Upper lobe of right lung (tissue), 1 donor: ENCODE results near the gene PRDM5. TPM values are rescaled to one million over a fixed set of nuclear protein-coding genes. Genes with fewer than 3 reads are reported as not detected.

Experiments
- ATAC-seq: fragments of 200-7000 bp; cut with Tn5 transposase; one replicate; pipeline ENCODE4 v1.9.1; 2020; ENCODE audit warnings: mild to moderate bottlenecking, moderate library complexity
- DNase-seq: peaks from one replicate; pipeline ENCODE4 v3.0.0-alpha.2; 2020
- H3K27ac ChIP-seq: fragments of 200-600 bp; one replicate; pipeline ENCODE4 v1.8.0; 2022
- H3K27me3 ChIP-seq: fragments of 200-600 bp; one replicate; pipeline ENCODE4 v1.8.0; 2022; ENCODE audit warnings: mild to moderate bottlenecking
- H3K36me3 ChIP-seq: fragments of 200-600 bp; one replicate; pipeline ENCODE4 v1.8.0; 2022
- H3K4me1 ChIP-seq: fragments of 200-600 bp; one replicate; pipeline ENCODE4 v1.8.0; 2022
- H3K4me3 ChIP-seq: fragments of 200-600 bp; one replicate; pipeline ENCODE4 v1.8.0; 2022; ENCODE audit warnings: mild to moderate bottlenecking
- H3K9me3 ChIP-seq: fragments of 200-600 bp; one replicate; pipeline ENCODE4 v1.8.0; 2022
- intact Hi-C: fragments of 100-400 bp; cut with DNase I; formaldehyde crosslinking; loops from one replicate; pipeline ENCODE4 v1.11.0; 2022
- total RNA-seq: library from RNA; stranded (reverse); fragmentation: NEBNext Ultra II Directional; extraction: Animal tissue kit (Norgen Biotek cat#: 25700); gene quantifications from one replicate; pipeline ENCODE4 v1.2.1, GENCODE V29; 2021
- TF ChIP-seq, protein P1 (sequence below): fragments of 200-600 bp; IDR thresholded peaks from one replicate; pipeline ENCODE4 v1.8.0; 2022; ENCODE audit warnings: antibody characterized with exemption
- donor health status: DM: no; HTN: yes; CAD: no; lungs with severe emphysema.

The PRDM5 gene
- total RNA-seq, 1 donor from 2014 or later = 17.0 TPM

DNA sequence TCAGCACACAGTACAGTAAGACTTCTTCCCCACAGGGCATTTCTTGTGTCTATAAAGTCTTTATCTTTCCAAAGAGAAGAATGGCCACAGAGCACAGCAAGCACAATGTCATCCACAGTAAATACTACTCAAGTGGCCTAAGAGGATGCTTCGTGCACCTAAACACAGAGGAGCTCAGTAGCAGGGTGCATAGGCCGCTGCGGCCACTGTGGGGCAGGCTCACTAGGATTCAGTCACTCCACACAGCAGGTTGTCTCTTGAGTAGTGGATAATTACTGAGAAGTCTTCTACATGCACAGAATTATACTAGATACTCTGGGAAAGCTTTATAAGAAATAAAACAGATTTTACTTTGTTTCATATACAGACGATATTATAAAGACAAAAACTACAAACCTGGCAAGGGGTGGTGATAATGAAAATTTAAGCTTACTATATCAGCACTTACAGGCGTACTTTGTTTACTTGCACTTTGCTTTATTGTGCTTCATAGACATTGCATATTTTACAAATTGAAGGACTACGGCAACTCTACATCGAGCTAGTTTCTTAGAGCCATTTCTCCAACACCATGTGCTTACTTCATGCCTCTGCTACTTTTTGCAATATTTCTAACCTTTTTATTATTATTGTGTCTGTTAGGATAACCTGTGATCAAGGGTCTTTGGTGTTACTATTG, 78.5 kb downstream of the PRDM5 start:
- intact Hi-C loops = no loop called here
- Histone ChIP-seq H3K9me3 (no peaks in the 10 kb centered on the region), H3K4me3 (no peak overlapping the region), H3K36me3 (no peaks in the 10 kb centered on the region), H3K4me1 (peaks cover 5% of the 10 kb centered on the region), H3K27me3 (no peaks in the 10 kb centered on the region), H3K27ac (no peak overlapping the region)
- TF ChIP-seq, protein P1, sequence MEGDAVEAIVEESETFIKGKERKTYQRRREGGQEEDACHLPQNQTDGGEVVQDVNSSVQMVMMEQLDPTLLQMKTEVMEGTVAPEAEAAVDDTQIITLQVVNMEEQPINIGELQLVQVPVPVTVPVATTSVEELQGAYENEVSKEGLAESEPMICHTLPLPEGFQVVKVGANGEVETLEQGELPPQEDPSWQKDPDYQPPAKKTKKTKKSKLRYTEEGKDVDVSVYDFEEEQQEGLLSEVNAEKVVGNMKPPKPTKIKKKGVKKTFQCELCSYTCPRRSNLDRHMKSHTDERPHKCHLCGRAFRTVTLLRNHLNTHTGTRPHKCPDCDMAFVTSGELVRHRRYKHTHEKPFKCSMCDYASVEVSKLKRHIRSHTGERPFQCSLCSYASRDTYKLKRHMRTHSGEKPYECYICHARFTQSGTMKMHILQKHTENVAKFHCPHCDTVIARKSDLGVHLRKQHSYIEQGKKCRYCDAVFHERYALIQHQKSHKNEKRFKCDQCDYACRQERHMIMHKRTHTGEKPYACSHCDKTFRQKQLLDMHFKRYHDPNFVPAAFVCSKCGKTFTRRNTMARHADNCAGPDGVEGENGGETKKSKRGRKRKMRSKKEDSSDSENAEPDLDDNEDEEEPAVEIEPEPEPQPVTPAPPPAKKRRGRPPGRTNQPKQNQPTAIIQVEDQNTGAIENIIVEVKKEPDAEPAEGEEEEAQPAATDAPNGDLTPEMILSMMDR = peak; percentile 43
- DNase-seq (peak; percentile 72), ATAC-seq (peak; percentile 83)

DNA sequence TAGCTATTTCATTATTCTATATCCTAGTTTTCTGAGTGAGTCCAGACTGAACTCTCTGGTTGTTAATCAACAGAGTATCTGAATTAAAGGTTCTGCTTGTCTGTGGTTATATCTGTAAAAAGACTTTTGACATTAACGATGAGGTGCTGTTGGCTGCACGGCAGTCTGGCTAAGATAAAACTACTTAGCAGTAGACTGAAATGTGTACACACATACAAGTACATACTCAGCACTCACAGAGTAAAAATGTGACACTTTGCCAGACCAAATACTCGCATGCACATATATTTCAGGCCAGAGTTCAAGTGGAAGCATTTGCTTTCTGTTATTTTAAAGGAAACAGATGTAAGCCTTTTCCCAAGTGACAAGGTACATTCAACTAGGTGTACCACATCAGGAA, 80.5 kb downstream of the PRDM5 start:
- ATAC-seq = peak; percentile 62
- peaks cover 5% of the 10 kb centered on the region for H3K4me1 ChIP-seq

DNA sequence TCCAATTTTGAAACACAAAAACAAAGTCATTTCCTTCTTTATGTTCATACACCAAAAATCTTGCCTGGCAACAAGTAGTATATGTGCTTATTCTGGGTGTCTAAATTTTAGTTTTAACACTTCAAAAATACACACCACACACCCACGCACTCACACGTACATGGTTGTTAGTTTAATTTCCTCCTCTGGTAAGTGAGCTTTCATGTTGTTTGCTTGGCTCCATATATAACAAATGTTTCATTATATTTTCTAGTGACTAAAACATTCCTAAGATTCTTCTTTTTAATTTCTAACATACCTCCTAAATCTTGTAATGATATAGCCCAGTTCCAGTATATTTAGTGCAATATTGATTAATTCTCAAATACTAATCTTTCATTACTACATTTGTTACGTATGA, 80.9 kb downstream of the PRDM5 start:
- Histone ChIP-seq H3K27me3 (no peaks in the 10 kb centered on the region), H3K36me3 (no peaks in the 10 kb centered on the region), H3K4me3 (no peak overlapping the region), H3K4me1 (peaks cover 5% of the 10 kb centered on the region), H3K9me3 (no peaks in the 10 kb centered on the region), H3K27ac (no peak overlapping the region)
- no peak for ATAC-seq
- DNase-seq = no peak
- TF ChIP-seq, protein P1 = no peak
- intact Hi-C loops = no loop called here

More for the DNA sequence above, 80.5 kb downstream of the PRDM5 start:
- TF ChIP-seq, protein P1 = no peak
- Histone ChIP-seq H3K27me3 (no peaks in the 10 kb centered on the region), H3K9me3 (no peaks in the 10 kb centered on the region), H3K27ac (no peak overlapping the region), H3K4me3 (no peak overlapping the region), H3K36me3 (no peaks in the 10 kb centered on the region)
- intact Hi-C loops = no loop called here
- no peak for DNase-seq

DNA sequence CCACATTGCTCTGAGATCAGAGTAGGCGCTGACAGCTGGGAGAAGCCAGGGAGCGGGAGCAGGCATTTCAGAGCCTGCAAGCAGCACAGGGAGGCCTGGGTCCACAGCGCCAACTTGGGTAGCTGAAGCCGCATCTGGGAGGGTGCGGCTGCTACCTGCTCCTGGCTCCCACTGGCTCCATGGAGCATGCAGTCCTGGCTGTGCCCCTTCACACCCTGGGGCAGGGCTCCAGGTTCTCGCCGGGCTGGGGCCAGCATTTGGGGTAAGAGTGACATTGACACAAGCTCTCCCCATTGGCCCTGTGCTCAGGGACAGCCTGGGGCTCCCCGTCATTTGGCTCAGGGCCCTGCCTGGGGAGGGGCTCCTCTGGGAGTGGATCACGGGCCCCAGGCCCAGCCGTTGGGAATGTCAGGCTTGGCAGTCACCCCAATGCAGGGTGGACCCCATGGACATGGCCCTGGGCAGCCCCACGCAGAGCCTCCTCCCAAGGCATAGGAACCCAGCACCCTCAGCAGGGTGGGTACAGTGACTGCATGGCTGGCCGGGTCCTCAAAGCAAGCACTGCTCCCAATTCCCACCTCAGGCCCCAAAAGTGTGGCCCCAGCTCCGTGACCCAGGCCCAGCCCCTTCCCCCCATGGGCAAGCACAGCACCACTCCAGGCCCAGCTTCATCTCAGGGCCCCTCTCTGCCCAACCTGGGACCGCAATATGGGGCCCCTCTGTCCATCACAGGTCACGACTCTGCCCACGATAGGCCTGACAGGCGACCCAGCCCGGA, 82.4 kb downstream of the PRDM5 start:
- H3K4me3 ChIP-seq = no peak overlapping the region
- H3K27me3 ChIP-seq = no peaks in the 10 kb centered on the region
- H3K9me3 ChIP-seq = no peaks in the 10 kb centered on the region
- H3K27ac ChIP-seq = no peak overlapping the region
- H3K4me1 ChIP-seq = peaks cover 5% of the 10 kb centered on the region
- ATAC-seq = peak; percentile 12
- DNase-seq = peak; percentile 61
- H3K36me3 ChIP-seq = no peaks in the 10 kb centered on the region
- TF ChIP-seq, protein P1 = no peak
- intact Hi-C loops = no loop called here

DNA sequence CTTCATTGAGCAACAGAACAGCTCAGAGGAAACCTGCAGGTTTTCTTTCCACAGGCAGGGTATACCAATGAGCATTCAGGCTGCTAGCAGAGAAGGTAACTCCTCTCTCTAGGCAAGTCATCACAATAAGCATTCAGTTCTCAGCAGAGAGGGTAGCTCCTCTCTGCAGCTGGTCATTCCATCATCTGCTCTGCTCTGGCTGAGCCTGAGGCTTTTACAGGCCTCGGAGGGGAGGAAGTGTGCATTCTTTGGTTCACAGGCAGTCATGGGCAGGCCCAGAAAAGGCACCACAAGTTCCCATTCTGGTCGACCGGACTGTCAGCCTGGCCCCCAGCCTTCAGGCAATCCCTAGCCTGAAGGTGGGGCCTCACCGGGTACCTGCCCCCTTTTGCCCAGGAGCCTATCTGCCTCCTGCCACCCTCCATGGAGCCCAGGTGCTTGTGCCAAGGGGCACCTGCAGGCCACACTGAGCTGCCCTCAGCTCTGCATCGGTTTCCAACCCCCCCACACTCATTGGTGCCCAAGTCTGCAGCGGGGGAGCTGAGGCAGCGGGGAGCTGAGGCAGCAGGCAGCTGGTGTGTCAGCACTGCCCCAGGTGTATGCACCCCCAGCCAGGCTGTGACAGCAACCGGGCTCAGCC, 83.1 kb downstream of the PRDM5 start:
- no peak for ATAC-seq
- no peak overlapping the region for H3K4me3 ChIP-seq
- TF ChIP-seq, protein P1 = no peak
- peaks cover 5% of the 10 kb centered on the region for H3K4me1 ChIP-seq
- H3K36me3 ChIP-seq = no peaks in the 10 kb centered on the region
- H3K27me3 ChIP-seq = no peaks in the 10 kb centered on the region
- intact Hi-C loops = no loop called here
- no peak overlapping the region for H3K27ac ChIP-seq
- H3K9me3 ChIP-seq = no peaks in the 10 kb centered on the region
- peak; percentile 61 for DNase-seq
